H54 (cell line): ENCODE measurements around the gene FOSL2.

Source experiments
- DNase-seq: peaks from one replicate; pipeline ENCODE4 v3.0.0; 2011; ENCODE audit warnings: low spot score, mixed read lengths; ENCODE audit not compliant: insufficient read length
- FAIRE-seq: peaks from 3 replicates; lab custom pipeline; 2011; peaks lifted over from hg19 to GRCh38; lab: Jason Lieb, UNC
- POLR2A ChIP-seq: IDR thresholded peaks from 2 replicates; pipeline ENCODE4 v1.6.1; 2011; ENCODE audit warnings: low read depth, mild to moderate bottlenecking, low read length

Gene FOSL2

DNA sequence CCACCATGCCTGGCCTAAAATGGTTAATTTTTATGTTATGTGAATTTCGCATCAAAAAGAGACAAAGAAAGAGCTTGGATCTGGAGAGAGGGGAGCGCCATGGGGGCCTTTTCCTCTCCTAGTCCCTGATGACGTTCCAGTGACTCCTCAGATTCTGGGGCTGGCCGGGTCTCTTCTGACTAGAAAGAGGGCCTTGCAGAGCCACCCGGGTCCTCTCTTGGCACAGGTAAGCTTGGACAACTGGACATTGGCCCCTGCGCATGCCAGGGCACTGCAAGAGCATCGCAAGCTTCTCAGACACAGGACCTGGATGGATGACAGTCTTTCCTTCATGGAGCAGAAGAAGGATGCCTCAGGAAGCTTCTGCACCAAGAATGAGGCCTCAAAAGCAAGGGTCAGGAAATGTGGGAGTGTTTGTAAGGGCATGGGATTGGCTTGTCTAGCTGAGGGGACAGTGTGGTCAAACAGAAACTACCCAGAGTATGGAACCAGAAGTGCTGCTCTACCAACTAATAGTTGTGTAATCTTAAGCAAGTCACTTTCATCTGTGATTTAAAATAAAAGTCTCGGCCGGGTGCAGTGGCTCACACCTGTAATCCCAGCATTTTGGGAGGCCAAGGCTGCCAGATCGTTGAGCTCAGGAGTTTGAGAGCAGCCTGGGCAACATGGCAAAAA lies 35.2 kb downstream of the FOSL2 start:
- no peak for TF ChIP-seq POLR2A
- FAIRE-seq = no peak
- DNase-seq = no peak

DNA sequence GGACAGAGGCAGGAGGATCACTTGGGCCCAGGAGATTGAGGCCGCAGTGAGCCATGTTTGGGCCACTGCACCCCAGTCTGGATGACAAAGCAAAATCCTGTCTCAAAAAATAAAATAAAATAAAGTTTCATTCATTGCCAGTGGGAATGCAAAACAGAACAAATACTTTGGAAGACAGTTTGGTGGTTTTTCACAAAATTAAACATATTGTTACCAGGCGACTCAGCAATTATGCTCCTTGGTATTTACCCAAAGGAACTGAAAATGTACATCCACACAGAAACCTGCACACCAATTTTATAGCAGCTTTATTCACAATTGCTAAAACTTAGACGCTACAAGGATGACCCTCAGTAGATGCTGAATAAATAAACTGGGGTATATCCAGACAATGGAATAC lies 35.8 kb downstream of the FOSL2 start:
- FAIRE-seq (no peak), DNase-seq (no peak)
- TF ChIP-seq POLR2A = no peak

DNA sequence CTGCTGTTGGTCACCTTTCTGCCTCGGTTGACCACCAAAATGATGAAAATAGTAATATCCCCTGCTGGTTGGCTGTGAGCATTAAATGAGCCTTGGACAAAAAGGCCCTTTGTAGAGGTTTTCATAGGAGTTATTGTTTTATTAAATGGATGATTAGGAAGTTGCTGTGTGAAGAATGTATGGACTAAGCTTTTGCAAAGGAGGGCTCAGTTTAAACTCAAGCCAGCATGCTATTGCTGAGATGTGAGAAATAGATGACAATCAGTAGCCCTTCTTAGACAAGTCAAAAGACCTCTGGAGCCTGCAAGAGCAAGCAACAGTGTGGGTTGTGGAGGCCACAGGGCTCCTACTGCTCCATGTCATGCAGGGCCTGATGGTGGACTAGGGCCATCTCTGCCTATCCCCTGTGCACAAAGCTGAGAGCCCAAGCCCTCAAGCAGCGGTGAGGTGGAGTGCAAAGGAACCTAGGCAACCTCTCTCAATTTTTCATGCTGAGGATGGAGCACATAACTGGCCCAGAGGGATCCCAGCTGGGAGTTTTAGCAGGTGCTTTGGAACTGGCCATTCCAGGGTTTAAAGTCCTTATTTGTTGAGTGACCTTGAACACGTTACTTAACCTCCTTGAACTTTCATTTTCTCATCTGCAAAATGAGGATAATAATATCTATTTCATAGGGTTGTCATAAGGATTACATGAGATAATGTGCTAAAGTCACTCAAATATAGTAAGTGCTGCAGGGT lies 37.1 kb downstream of the FOSL2 start:
- no peak for DNase-seq
- no peak for FAIRE-seq
- TF ChIP-seq POLR2A = no peak

DNA sequence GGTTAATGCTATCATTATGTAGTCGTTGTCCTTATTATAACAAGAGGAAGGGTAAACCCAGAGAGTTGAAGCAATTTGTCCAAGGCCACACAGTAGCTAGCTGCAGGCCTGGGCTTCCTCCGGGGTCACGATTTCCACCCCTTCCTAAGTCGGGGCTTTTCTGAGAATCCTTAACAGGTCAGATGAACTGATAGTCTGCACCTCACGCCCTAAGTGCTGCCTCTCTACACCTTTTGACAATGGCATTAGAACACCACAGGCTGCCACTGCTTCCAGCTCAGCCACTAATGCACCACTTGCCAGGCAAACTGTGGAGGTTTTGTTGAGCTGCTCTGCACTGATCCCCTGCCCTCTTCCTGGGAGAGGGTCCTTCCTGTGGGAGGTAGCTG lies 37.7 kb downstream of the FOSL2 start:
- no peak for DNase-seq
- FAIRE-seq = no peak
- no peak for TF ChIP-seq POLR2A

DNA sequence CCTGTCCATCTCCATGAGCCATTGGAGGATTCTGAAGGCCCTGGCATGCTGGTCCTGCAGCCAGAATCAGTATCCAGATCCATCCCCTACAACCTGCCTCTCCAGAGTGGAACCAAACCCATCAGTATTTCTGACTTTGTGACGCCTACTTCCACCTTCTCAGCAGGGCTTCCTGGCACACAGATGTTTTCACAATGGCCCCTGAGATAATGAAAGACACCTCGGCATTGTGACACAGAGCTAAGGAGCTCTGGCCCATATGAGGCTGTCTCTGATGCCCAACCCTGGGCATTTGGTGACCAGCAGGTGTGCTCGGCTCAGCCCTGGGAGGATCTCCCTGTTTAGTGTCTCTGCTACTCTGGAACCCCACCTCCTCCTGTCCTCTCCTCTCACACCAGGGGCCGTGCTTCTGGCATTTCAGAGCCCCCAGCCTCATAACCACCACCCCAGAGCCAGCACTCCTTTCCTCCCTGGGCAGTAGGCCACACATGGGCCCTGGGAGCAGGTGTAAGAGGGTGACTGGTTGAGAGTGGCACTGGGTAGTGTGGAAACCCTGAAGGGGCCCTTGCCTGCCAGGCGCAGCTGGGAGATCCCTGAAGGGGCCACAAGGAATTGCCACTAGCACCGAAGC lies 38.2 kb downstream of the FOSL2 start:
- FAIRE-seq (no peak), DNase-seq (no peak)
- no peak for TF ChIP-seq POLR2A

DNA sequence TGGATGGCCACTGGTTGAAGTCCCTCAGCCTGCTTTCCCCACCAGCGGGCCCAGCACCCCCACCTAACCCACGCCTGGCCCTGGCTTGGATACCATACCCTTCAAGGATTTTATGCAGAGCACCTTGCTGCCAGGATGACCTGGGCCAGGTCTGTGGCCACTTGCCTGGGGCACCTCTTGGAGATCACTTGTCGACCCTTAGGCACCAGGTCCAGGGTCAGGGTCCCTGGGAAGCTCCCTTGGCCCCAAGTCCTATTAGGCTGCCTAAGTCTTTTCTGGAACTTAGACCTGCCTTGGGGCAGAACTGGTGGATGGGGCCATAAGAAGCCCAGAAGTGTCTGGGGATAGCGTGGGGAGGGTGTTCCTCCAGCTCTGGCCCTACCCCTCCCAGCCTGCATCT lies 39.1 kb downstream of the FOSL2 start:
- TF ChIP-seq POLR2A = no peak
- FAIRE-seq = no peak
- DNase-seq = no peak

DNA sequence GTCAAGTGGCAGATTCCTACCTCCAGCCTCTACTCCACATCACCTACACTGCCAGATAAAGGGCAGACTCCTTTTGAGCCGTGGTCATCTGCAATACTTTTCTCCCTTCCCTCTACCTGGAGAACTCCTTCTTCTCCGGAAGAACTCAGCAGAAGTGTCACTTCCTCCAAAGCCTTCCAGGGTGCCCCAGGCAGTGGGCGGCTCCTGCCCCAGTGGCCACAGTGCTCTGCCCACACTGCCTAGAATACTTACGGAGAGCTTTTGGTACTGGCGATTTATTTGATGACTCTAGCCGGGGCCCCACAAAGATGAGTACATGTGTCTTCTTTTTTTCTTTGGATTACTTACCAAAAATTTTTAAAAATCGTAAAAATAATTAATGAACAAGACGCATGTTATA lies 39.7 kb downstream of the FOSL2 start:
- no peak for FAIRE-seq
- DNase-seq = no peak
- TF ChIP-seq POLR2A = no peak

DNA sequence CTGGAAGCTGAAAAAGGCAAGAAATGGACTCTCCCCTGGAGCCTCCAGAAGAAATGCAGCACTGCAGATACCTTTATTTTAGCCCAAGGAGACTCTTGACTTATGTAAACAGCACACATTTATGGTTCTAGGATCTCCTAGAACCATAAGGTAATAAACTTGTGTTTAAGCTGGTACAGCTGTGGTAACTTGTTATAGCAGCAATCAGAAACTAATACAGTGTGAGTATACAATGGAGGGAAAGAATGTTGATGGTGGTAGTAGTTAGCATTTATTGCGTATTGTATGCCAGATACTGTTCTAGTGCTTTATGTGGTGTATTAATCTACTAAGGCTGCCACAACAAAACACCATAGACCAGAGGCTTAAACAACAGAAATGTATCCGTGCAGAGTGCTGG lies 40.6 kb downstream of the FOSL2 start:
- FAIRE-seq (no peak), DNase-seq (no peak)
- no peak for TF ChIP-seq POLR2A

DNA sequence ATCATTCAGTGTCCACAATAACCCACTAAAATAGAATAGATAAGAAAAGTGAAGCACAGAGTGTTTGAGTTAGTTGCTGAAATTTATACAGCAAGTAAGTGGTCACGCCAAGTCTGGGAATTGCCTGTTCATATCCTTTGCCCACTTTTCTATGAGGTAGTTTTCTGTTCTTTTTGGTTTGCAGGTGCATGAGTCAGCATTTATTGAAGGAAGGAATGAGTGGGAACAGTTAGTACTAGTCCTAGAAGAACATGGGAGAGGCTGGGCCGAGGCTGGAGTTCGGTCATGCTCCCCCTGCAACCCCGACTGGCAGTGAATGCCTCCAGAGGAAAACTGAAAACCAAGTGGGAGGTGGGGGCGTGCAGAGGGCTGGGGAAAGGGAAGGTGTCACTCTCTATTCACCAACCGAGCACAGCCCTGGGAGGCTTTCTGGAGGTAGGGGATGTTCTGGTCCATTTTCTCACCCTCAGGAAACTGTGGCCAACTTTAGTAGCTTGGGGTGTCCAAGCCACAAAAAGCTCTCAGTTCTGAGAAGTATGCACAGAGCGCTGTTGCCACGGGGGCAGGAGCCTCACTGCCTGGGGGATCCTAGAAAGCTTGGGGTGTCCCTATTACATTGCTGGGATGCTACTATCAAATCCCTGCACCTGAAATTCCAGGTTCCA lies 41.4 kb downstream of the FOSL2 start:
- DNase-seq (no peak), FAIRE-seq (no peak)
- no peak for TF ChIP-seq POLR2A

DNA sequence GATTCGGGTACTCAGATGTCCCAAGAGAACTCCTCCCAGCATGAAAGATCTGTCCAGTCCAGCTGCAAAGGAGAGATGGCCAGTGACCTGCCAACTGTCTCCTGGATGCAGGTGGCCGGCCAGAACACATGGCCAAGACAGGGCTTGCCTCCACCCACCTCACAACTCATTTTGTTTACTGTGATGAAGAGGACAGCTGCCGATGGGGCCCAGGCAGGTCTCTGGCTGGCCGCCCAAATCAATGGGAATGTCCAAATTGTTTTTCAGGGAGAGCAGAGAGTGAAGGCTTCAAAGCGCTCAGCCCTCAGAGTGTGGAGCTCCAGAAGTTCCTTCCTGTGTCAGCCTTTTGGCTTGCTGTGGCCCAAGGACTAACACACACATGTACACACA lies 41.9 kb downstream of the FOSL2 start:
- FAIRE-seq (no peak), DNase-seq (no peak)
- no peak for TF ChIP-seq POLR2A

DNA sequence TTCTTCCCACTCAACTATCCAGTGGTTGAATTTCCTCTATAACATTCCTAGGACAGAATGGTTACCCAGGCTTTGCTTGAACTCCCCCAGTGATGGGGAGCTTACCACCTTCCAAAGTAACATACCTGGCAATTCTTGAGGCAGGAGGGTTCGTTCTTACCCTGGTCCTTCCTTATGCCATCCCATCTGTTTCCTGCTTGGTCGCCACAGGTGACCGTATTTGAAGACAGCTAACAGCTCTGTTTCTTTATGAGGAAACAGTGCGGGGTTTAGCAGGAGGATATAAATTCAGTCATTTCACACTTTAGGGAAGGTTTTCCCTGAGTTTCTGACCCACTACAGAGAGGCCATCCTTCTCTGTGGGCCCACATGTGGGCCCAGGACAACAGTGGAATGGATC lies 42.6 kb downstream of the FOSL2 start:
- TF ChIP-seq POLR2A = no peak
- FAIRE-seq = no peak
- no peak for DNase-seq

DNA sequence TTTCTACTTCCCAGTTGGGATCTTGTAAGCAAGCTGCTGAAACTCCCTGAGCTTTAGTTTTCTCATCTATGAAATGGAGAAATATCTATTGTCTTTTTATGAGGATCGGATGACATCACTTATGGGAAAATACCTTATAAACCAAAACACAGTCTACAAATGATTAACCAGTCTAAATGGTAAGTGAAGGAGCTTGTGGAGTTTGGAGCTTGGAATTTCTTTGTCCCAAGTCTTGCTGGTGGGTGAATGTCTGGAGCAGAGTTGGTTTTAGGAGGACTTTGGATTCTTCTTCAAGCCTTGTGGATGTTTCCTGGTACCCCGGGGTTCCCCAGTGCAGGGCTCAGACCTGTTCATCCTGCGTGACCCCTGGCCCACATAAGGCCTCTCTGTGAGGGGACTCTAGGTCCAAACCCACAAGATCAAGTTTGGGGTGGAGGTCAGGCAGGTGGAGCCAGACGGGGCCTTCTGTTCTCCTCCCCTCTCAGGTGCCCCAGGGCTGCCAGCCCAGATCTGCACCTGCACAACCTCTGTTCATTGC lies 43.2 kb downstream of the FOSL2 start:
- no peak for TF ChIP-seq POLR2A
- DNase-seq = no peak
- FAIRE-seq = no peak

DNA sequence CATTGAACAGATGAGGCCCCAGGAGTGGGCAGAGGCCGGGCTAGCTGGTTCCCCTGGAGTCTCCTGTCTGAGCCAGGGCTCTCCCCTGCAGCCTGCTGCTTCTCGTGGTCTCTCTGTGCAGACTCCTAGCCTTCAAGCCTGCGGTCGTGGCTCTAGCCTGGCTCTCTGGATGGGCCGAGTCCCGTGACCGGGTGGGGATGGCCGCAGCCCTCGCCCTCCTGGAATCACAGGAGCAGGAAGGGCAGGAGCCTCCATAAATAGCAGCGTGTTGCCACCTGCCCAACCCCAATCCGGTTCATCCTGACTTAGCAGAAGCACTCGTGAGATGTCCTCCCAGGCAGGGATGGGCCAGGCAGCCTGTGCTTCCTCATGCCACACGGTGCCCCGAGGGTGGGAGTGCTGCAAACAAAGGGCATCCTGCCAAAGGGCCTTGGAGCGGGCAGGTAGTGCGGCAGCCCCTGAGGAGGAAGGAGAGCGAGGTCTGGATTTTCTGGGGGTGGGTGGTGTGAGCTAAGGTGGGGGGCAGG lies 43.9 kb downstream of the FOSL2 start:
- FAIRE-seq (no peak), DNase-seq (no peak)
- TF ChIP-seq POLR2A = no peak
